ENCODE results near the gene POLE.

DNA sequence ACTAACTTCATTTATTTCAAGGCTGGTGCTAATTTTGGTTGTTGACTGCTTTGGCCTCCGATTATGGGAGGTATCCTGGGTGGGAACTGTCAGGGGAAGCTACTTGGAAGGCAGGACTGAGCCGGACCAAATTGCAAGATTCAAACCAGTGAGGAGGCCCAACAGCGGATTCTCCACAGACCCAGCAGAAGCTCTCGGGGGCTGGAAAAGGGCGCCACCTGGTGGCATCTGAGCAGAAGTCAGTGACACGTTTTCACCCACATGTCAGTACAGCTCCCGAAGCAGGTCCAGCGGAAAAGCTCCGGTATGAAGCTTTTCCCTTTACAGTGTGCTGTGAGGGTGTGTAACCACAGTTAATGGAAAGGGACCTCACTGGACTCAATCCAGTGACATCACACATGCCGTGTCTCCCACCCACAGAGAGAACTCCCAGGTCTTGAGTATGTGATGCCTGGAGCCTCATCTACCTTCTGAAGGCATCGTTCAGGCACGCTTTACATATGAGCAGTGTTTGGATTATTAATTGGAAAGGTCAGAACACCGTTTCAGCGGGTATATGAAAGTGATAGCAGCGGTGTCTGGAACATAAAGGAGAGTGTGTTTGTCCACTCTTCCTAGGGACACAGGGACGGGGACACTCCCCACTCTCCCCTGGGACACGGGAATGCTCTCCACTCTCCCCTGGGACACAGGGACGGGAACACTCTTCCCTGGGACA lies 72.1 kb downstream of the POLE start:
- TF ChIP-seq CTCF (IDR thresholded peaks at IDR 0.05) (peak; percentile 82 to 93 (median 88)), POLR2A (IDR thresholded peaks at IDR 0.05) (no peak)

Data from heart left ventricle (tissue), 13 donors.